ENCODE results near the gene KATNB1.

Gene KATNB1
- total RNA-seq: 24.9 to 54.0 (median 33.2) reads per million in 3 experiments

DNA sequence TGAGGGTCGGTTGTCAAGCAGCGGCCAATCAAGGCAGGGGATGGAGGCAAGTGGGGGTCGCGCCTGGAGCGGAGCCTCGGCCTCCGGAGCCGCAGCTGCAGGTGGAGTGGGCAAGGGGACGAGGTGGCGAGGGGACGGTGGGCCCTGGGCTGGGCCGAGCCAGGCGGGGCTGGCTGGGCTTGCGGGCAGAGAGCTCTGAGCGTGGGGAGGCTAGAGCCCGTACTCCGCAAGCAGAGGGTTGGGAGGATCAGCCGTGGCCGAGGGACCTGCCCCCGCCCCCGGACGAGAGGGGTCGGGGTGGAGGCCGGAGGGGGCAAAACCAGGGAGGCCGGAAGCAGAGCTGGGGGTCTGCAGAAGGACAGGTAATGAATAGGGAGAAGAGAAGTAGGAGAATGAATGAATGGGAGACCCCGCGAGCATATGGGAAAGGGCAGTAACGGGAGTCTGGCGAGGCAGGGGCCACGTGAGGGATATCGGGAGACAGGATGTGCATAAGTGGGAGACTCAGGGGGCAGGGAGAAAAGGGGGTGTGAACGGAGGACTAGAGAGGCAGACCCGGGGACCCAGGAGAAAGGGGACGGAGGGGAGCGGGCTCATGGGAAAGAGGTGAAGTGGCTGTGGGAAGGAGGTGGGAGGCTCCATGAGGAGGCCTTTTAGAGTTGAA lies at the start of gene KATNB1:
Gene KATNB1, plus strand, starts transcription at position 16 of the 664 bp plus-strand sequence. CDS start 1,474 bp downstream, outside the sequence.
- no peak for DNase-seq

GRCh38 chr16:57686577-57686976 lies 49.0 kb upstream of the KATNB1 start:
- no peak for DNase-seq

- DNase-seq: no peak
Measured at GRCh38 chr16:57687363-57687929, 48.1 kb upstream of the KATNB1 start.

DNA sequence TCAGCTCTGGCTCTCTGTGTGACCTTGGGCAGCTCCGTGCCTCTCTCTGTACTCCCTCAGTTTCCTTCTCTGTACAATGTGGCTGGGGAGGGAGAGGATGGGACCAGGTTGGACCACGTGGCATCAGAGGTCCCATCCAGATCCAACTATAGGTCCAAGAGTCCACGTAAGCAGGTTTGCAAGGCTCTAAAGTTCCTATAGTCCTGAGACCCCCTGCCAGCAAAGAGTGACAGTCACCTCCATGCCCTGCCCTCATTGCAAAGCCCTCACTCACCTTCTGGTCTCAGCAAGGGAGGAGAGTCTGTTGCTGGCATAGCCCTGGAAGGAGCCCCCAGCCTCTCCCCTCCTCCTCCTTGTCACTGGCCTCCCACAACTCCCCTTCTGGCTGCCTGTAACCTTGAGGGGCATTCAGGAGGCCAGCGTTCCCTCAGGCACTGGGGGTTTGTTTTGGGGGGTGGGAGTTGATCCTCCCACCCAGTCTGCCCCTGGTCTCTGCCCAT lies 47.0 kb upstream of the KATNB1 start:
- DNase-seq: no peak

- DNase-seq: no peak
Measured at GRCh38 chr16:57688987-57689761, 46.4 kb upstream of the KATNB1 start.

- peak; percentile 34 for DNase-seq
Measured at GRCh38 chr16:57689762-57690558, 45.6 kb upstream of the KATNB1 start.

DNA sequence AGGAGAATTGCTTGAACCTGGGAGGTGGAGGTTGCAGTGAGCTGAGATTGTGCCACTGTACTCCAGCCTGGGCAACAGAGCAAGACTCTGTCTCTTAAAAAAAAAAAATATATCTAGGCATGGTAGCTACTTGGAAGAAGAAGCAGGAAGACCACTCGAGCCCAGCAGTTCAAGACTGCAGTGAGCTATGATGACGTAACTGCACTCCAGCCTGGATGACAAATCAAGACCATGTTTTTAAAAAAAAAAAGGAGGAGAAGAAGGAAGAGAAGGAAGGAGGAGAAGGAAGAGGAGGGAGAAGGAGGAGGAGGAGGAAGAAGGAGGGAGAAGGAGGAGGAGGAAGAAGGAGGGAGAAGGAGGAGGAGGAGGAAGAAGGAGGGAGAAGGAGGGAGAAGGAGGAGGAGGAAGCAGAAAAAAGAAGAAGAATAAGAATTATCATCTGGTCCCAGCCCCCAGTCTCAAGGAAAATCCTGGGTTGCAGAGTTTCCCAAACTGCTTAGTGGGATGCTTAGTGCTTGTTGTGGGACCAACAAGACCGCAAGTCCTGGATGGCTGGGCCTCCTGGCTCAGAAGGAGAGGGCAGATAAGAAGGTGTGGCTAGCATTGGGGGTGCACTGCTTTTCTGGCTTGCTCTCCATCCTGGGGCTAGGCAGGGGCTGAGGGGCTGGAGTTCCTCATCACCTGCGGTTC lies 44.6 kb upstream of the KATNB1 start:
- DNase-seq: no peak

DNA sequence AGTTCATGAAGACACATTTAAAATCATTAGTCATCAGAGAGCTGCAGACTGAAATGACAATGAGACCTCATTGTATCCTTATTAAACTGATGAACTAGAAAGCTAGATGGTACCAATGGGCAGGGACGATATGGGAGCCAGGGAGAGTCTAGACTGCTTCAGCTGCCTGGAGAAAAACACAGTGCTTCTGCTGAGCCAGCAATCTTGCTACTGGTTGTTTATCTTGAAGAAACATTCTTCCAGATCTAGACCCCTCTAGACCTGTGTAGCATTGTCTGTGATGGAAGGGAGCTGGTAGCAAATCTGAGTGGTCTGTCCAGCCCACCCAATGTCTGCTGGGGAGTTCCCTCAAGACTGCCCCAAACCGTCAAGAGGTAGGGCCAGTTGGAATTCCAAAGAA lies 42.9 kb upstream of the KATNB1 start:
- DNase-seq: no peak

DNA sequence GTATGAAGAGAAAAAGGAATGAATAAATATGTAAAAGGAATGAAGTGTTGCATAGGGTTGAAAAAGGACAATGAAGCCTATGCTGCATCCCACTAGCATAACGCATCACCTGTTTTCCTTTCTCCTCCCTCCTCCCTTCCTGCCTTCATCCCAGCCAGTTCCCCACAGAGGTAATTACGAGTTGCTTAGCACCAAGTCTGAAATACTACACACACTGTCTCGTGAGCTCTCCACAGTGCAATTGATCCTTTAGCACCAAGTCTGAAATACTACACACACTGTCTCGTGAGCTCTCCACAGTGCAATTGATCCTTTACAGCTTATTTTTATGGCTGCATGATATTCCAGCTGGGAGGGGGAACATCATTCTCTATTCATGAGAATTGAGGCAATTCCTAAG lies 42.0 kb upstream of the KATNB1 start:
- DNase-seq: no peak

DNA sequence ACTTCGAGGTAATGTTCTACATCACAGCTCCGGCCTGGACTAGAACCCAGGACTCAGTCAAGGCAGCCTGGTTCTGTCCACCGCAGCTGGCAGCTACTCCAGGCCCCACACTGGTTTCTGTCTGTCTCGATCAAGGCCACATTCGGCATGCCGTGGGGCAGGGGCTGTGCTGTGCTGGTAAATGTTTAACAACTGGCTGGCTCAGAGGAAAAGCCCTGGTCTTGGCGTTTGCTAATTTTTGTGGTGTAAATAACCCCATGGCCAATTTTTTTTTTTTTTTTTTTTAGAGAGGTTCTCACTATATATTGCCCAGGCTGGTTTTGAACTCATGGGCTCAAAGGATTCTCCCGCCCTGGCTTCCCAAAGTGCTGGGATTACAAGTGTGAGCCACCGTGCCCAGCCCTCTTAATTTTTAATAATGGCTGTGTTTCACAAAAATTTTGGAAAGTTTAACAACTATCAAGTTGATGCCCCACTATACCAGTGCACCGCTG lies 41.3 kb upstream of the KATNB1 start:
- DNase-seq: no peak

- no peak for DNase-seq
Measured at GRCh38 chr16:57694725-57695679, 40.6 kb upstream of the KATNB1 start, which contains the start of gene DRC7. Gene DRC7, plus strand, starts transcription at chr16:57694806. Its CDS starts 3,144 bp downstream, at chr16:57697950.

DNA sequence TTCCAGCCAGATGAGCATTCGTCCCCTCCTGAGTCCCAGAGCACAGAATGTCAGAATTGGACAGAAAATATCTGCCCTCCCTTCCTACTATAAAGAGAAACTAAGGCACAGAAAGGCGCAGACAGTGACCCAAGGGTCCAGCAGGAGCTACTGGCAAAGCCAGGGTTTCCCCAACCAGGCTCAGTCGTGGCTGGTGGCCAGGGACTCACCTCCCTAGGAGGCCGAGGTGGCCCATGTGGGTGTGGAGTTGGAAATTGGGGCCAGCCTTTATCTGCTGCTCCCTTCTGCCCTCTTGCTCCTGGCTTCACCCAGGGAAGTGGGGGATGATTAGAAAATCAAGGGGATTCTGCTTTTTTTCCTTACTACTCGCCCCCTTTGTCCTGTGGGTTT lies 39.9 kb upstream of the KATNB1 start:
- DNase-seq: no peak

DNA sequence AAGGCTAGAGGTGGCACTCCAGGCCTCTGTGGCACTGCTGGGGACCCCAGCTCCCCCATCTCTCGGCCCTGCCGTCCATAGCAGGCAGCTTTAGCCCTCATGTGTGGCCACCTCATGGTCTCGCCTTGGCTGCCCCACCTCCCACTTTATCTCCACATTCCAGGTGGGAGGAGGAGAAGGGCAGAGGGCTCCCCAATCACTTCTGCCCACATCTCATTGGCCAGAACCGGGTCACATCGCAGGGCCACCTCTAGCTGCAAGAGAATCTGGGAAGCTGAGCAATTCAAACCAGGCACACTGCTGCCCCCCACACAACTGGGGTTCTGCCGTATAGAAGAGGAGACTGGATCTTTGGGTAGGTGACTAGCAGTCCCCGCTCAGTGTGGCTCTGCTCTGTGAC lies 39.3 kb upstream of the KATNB1 start:
- DNase-seq: no peak

- no peak for DNase-seq
Measured at GRCh38 chr16:57697896-57698537, 37.6 kb upstream of the KATNB1 start.

GRCh38 chr16:57698812-57699405 lies 36.7 kb upstream of the KATNB1 start:
- no peak for DNase-seq

DNA sequence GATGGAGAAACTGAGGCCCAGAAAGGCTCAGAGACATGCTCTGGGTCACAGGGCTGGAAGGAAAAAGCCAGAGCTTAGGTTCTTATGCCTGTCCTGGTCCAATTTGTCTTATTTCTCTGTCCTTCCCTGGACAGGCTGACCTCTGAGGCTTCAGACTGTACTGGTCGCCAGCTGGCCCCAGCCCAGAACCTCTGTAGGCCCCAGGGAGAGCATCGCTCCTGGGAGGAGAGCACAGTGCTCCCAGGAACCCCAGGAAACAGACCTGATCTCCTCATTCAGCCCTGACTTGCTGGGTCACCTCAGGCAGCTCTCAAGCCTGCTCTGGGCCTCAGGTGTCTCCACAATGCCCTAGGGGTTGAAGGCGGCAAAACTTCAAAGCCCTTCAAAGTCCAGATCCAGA lies 36.1 kb upstream of the KATNB1 start:
- DNase-seq: no peak

GRCh38 chr16:57699899-57700298 lies 35.7 kb upstream of the KATNB1 start:
- no peak for DNase-seq

DNA sequence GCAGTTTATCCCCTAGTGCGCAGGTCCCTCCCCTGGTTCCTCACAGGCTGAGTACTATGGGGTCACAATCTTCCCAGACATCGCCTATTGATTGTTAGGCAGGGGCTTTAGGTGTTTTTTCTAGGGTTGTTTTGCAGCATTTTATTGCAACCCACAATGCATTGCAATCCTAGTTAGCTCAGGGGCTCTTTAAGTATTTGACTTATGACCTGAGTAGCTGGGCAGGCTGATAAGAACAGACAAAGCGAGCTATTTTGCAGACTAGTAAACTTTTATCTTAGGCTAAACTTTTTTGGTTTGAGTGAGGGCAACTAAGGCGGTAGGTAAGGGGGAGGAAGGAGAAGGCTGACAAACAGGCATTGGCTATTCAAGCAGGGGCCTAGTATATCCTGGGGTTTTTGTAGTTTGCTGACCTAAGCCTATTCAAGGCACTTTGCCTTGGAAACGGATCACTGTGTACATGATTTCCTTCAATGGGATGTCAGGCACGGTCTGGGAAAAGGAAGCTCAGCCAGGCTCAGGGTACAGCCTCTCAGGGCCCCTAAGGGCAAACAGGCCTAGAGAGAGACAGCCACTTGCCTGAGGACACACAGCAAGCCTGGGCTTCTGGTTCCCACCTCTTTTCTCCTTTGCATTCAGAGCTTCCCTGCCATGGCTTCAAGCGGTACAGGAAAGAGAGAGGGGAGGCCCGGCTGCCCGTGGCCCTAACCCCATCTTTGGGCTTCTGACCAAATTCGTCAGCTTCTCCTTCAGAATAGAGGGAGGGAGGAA lies 34.6 kb upstream of the KATNB1 start:
- no peak for DNase-seq

DNA sequence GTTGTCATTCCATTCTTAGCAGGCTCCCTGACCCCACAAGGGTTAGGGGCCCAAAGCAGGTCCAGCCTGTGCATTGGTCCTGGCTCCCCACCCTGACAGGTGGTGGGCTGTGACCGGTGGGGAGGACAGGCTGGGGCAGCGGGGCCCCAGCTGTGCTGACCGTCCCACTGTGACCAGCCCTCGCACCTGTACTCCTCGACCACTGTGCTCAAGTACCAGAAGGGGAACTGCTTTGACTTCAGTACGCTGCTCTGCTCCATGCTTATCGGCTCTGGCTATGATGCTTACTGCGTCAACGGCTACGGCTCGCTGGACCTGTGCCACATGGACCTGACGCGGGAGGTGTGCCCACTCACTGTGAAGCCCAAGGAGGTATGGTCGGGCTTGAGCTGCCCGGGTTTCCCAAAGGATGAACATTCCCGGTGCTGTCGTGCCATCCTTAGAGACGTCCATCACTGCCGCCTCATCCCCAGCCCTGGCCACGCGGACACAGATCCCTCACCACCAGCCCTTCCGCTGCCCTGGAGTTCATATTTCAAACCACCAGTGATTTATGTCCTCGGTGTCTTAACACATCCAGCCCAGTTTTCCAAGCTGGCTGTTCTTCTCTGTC lies 33.7 kb upstream of the KATNB1 start:
- DNase-seq: no peak
